IPS DF 19.7 (cell line): ENCODE results near the gene HEMGN.
A peak's percentile ranks its signal among the peaks of the same experiment; 100 is the strongest.
"Not testable (repeated sequence)": the region's sequence is repeated elsewhere in the genome, so short reads cannot be mapped to it uniquely, and the experiment has no call there.

ENCODE experiments used
- DNase-seq: peaks from one replicate; pipeline ENCODE4 v3.0.0-alpha.2; 2013; ENCODE audit warnings: low read depth, low spot score

HEMGN gene

GRCh38 chr9:97963232-97963631 is 25.3 kb upstream of the HEMGN start:
- DNase-seq: no peak

GRCh38 chr9:97962575-97962974 is 24.6 kb upstream of the HEMGN start:
- DNase-seq: no peak

- DNase-seq: no peak
These were observed 24.2 kb upstream of the HEMGN start for GRCh38 chr9:97962136-97962535.

- no peak for DNase-seq
These were observed 23.4 kb upstream of the HEMGN start for GRCh38 chr9:97961361-97961760.

- DNase-seq: not testable (repeated sequence)
These were observed 22.8 kb upstream of the HEMGN start for GRCh38 chr9:97960678-97961328.

GRCh38 chr9:97959585-97959984 is 21.6 kb upstream of the HEMGN start:
- no peak for DNase-seq

GRCh38 chr9:97958812-97959511 is 21.0 kb upstream of the HEMGN start:
- DNase-seq: no peak

GRCh38 chr9:97956331-97956730 is 18.4 kb upstream of the HEMGN start:
- DNase-seq: no peak

GRCh38 chr9:97954550-97954989 is 16.6 kb upstream of the HEMGN start:
- peak; percentile 59 for DNase-seq

GRCh38 chr9:97950873-97951272 is 12.9 kb upstream of the HEMGN start:
- not testable (repeated sequence) for DNase-seq

GRCh38 chr9:97947094-97947493 is 9.1 kb upstream of the HEMGN start:
- not testable (repeated sequence) for DNase-seq

- DNase-seq: not testable (repeated sequence)
These were observed 7.5 kb upstream of the HEMGN start for GRCh38 chr9:97945470-97945869.

- DNase-seq: no peak
These were observed 6.6 kb upstream of the HEMGN start for GRCh38 chr9:97944612-97945011.

- DNase-seq: no peak
These were observed 5.4 kb upstream of the HEMGN start for GRCh38 chr9:97943308-97943855.

GRCh38 chr9:97941323-97941722 is 3.4 kb upstream of the HEMGN start:
- DNase-seq: no peak

GRCh38 chr9:97940741-97941140 is 2.8 kb upstream of the HEMGN start:
- DNase-seq: no peak

- DNase-seq: no peak
These were observed 2.3 kb upstream of the HEMGN start for GRCh38 chr9:97940233-97940632.

- no peak for DNase-seq
These were observed 974 bp downstream of the HEMGN start for GRCh38 chr9:97936998-97937397.

GRCh38 chr9:97935276-97935675 is 2.7 kb downstream of the HEMGN start:
- DNase-seq: no peak

GRCh38 chr9:97934321-97935115 is 3.5 kb downstream of the HEMGN start:
- DNase-seq: no peak

GRCh38 chr9:97933297-97933998 is 4.5 kb downstream of the HEMGN start:
- DNase-seq: no peak

- DNase-seq: no peak
These were observed 7.0 kb downstream of the HEMGN start for GRCh38 chr9:97930972-97931371.
